ENCODE data around the gene RDH13. TPM values are rescaled to one million over a fixed set of nuclear protein-coding genes. Genes with fewer than 3 reads are reported as not detected.

RDH13 gene
- total and polyA plus RNA-seq, 8 donors: 13.1 to 124 (median 21.5) TPM

DNA sequence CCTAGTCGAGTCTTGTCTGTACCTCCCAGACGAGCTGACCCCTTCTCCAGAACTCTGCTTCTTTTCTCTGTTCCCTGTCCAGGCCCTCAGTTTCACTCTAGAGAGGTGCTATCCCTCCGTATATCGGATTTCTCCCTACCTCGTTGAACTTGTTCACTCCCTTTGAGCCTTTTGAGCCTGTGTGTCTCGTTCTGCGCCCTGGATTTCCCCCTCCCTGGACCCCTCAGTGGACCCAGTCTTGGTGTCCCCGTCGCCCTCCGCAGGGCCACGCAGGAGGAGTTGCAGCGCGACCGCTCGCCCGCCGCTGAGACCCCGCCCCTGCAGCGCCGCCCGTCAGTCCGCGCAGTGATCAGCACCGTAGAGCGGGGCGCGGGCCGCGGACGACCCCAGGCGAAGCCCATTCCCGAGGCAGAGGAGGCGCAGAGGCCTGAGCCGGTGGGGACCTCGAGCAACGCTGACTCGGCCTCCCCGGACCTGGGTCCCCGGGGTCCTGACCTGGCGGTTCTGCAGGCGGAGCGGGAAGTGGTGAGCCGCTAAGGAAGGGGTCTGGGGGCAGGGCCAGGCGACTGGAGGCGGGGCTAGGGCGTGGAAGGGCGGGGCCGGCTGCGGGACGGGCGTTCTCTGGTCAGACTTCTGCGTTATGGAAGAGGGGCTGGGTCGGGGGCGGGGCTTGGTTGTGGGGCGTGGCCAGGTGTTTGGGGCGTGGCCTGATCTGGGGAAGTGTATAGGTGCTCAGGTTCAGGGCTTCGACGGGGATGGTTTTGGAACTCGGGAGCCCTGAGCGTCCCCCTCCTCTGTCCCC is 18.2 kb upstream of the RDH13 start:
- H3K9me3 ChIP-seq: no peaks in the 10 kb centered on the region
- H3K36me3 ChIP-seq: peaks cover 0 to 25% (median 7%) of the 10 kb centered on the region in 4 donors
- 19 to 50% (median 33%) methylated on average over 36 to 60 of the region's 60 CpGs for WGBS, 5 donors
- peaks cover 26 to 93% (median 49%) of the 10 kb centered on the region in 3 donors for H3K27me3 ChIP-seq
- TF ChIP-seq POLR2AphosphoS5 (IDR thresholded peaks at IDR 0.05): peak in 1 of 3 donors; percentile 23
- no peak for TF ChIP-seq EP300 (IDR thresholded peaks at IDR 0.05)
- peak overlapping the region; percentile 29 to 52 (median 46) for H3K4me3 ChIP-seq
- peak overlapping the region in 1 of 5 donors; percentile 41 for H3K27ac ChIP-seq
- peaks cover 19 to 43% (median 38%) of the 10 kb centered on the region in 4 donors for H3K4me1 ChIP-seq
- intact Hi-C loops (cut with DNase I; ENCODE audit: low total_unique reads): no loop called here
- DNase-seq: peak; percentile 66 to 94

DNA sequence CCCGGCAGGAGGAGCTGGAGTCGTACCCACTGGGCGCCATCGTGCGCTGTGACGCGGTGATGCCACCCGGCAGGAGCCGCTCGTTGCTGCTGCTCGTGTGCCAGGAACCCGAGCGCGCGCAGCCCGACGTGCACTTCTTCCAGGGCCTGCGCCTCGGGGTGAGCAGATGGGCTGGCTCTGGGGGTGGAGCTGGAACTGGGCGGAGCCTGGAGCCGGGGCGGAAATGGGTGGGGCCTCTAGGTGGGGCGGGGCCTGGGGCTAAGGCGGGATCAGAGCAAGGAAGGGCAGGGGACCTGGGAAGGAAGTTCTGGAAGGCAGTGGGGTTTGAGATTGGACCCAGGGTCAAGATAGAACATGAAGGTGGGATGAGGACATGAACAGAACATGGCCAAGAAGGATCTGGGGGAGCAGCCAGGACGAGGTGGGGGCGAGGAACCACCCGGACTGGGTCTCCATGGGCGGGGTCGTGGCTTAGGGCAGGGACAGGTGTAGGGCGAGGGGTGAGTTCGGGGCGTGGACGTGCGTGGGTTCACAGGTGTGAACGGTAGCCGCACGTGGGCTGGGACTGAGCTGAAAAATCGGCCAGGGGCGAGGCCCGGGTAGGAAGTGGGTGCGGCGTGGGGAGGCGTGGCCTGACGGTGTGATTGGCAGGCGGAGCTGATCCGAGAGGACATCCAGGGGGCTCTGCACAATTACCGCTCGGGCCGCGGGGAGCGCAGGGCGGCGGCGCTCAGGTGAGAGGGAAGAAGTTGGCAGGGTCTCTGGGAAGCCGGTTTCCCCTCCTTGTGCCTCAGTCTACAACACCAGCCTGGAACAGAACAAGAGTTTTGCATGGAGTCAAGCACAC is 17.4 kb upstream of the RDH13 start:
- Histone ChIP-seq H3K27me3 (peaks cover 26 to 90% (median 46%) of the 10 kb centered on the region in 3 donors), H3K9me3 (no peaks in the 10 kb centered on the region), H3K4me3 (peak overlapping the region; percentile 29 to 52 (median 46)), H3K36me3 (peaks cover 0 to 25% (median 6%) of the 10 kb centered on the region in 4 donors), H3K4me1 (peaks cover 21 to 40% (median 37%) of the 10 kb centered on the region in 4 donors), H3K27ac (peak overlapping the region in 2 of 5 donors; percentile 4 to 41)
- intact Hi-C loops (cut with DNase I; ENCODE audit: low total_unique reads): no loop called here
- no peak for TF ChIP-seq POLR2A (IDR thresholded peaks at IDR 0.05)
- TF ChIP-seq POLR2AphosphoS5 (IDR thresholded peaks at IDR 0.05): peak in 1 of 3 donors; percentile 7
- WGBS, 5 donors: 15 to 44% (median 23%) methylated on average over 52 to 55 of the region's 55 CpGs
- DNase-seq: peak; percentile 48 to 88

DNA sequence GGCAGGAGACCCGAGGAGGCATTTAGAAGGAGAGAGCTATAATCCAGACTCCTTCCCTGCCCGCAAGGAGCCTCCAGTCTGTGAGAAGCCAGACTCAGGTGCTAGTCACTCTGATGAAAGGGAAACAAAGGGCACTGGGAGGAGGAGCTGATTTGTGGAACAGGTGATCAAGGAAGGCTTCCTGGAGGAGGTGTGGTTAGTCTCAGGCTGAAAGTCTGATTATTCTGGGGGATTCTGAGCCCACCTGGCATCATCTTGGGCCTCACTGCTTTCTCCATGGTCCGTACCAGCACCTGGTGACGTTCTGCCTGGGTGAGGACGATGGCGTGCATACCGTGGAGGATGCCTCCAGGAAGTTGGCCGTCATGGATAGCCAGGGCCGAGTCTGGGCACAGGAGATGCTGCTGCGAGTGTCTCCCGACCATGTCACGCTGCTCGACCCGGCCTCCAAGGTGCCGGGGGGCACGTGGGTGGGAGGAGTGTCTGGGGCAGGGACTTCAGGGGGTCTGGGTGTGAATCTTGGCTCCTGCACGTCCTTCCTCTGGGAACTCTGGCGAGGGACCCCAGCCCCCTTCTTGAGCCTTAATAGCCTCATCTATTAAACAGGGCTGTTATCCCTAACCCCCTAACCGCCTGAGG is 16.6 kb upstream of the RDH13 start:
- Histone ChIP-seq H3K27ac (no peak overlapping the region), H3K9me3 (no peaks in the 10 kb centered on the region), H3K36me3 (peaks cover 0 to 23% (median 6%) of the 10 kb centered on the region in 4 donors), H3K27me3 (peaks cover 26 to 90% (median 46%) of the 10 kb centered on the region in 3 donors), H3K4me1 (peaks cover 24 to 44% (median 40%) of the 10 kb centered on the region in 4 donors), H3K4me3 (no peak overlapping the region)
- DNase-seq: peak in 1 of 2 donors; percentile 12
- no peak for TF ChIP-seq POLR2AphosphoS5 (IDR thresholded peaks at IDR 0.05)
- TF ChIP-seq, protein P1, sequence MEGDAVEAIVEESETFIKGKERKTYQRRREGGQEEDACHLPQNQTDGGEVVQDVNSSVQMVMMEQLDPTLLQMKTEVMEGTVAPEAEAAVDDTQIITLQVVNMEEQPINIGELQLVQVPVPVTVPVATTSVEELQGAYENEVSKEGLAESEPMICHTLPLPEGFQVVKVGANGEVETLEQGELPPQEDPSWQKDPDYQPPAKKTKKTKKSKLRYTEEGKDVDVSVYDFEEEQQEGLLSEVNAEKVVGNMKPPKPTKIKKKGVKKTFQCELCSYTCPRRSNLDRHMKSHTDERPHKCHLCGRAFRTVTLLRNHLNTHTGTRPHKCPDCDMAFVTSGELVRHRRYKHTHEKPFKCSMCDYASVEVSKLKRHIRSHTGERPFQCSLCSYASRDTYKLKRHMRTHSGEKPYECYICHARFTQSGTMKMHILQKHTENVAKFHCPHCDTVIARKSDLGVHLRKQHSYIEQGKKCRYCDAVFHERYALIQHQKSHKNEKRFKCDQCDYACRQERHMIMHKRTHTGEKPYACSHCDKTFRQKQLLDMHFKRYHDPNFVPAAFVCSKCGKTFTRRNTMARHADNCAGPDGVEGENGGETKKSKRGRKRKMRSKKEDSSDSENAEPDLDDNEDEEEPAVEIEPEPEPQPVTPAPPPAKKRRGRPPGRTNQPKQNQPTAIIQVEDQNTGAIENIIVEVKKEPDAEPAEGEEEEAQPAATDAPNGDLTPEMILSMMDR (IDR thresholded peaks at IDR 0.05): no peak
- intact Hi-C loops (cut with DNase I; ENCODE audit: low total_unique reads): no loop called here
- WGBS, 5 donors: 78 to 89% (median 80%) methylated on average over 14 to 19 of the region's 19 CpGs

DNA sequence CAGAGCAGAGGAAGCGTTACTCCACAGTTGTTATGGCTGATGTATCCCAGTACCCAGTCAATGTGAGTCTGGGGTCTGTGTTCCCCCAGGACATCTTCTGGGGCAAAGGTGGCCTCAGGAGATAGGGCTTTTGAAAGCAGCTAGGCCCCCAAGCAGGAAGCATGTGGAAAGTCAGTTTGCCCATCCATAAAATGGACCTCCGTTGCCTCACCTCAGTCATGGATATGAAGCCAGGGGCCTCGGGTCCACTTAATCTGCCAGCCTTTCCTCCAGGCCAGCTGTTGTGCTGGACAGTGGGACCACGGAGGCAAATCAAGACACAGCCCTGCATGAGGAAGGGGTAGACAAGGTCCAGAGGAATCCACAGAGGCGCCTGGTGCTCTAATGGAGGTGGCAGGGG is 16.0 kb upstream of the RDH13 start:
- peak in 1 of 2 donors; percentile 6 for DNase-seq
- H3K27me3 ChIP-seq: peaks cover 26 to 89% (median 46%) of the 10 kb centered on the region in 3 donors

DNA sequence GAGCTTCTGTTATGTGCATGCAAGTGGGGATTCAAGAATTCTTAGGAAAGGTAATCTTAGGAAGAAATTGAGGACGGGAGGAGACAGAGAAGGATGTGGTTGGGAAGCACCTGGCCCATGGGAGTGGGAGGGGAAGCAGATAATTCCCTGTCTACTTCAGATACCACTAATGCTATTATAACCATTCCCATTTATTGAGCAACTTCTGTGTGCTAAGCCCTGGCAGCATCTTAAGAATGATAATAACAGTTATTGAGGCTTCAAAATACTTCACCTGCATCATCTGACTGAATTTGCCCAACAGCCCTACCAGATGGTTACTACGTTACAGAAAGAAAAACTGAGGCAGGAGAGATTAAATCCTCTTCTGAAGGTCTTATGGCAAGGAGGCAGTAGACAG is 14.2 kb upstream of the RDH13 start:
- DNase-seq: no peak
- 69 to 78% (median 75%) methylated on average over 2 of the region's 2 CpGs for WGBS, 5 donors
- no peak for TF ChIP-seq EP300 (IDR thresholded peaks at IDR 0.05)
- TF ChIP-seq, protein P1 (IDR thresholded peaks at IDR 0.05): no peak
- TF ChIP-seq POLR2AphosphoS5 (IDR thresholded peaks at IDR 0.05): no peak
- no peak for TF ChIP-seq POLR2A (IDR thresholded peaks at IDR 0.05)

More for the DNA sequence above, 16.0 kb upstream of the RDH13 start:
- Histone ChIP-seq H3K9me3 (no peaks in the 10 kb centered on the region), H3K4me3 (no peak overlapping the region), H3K4me1 (peaks cover 24 to 44% (median 40%) of the 10 kb centered on the region in 4 donors), H3K36me3 (peaks cover 0 to 17% (median 6%) of the 10 kb centered on the region in 4 donors), H3K27ac (no peak overlapping the region)
- intact Hi-C loops (cut with DNase I; ENCODE audit: low total_unique reads): no loop called here
- TF ChIP-seq POLR2AphosphoS5 (IDR thresholded peaks at IDR 0.05): no peak
- no peak for TF ChIP-seq POLR2A (IDR thresholded peaks at IDR 0.05)
- 82 to 90% (median 85%) methylated on average over 4 to 5 of the region's 5 CpGs for WGBS, 5 donors

More for the DNA sequence above, 14.2 kb upstream of the RDH13 start:
- H3K4me3 ChIP-seq: peak overlapping the region in 1 of 4 donors; percentile 34
- peaks cover 0 to 6% (median 2%) of the 10 kb centered on the region in 4 donors for H3K36me3 ChIP-seq
- H3K4me1 ChIP-seq: peaks cover 24 to 35% (median 31%) of the 10 kb centered on the region in 4 donors
- no peaks in the 10 kb centered on the region for H3K9me3 ChIP-seq
- intact Hi-C loops (cut with DNase I; ENCODE audit: low total_unique reads): no loop called here
- peaks cover 14 to 89% (median 30%) of the 10 kb centered on the region in 3 donors for H3K27me3 ChIP-seq
- no peak overlapping the region for H3K27ac ChIP-seq
